ENCODE data around the gene MYH9. TPM values are rescaled to one million over a fixed set of nuclear protein-coding genes. Genes with fewer than 3 reads are reported as not detected.

Gene MYH9
- total RNA-seq, 1 experiment from 2014 or later = 653 TPM

- H3K4me3 Mint-ChIP-seq (ENCODE audit: unreplicated experiment) = no peak overlapping the region
- no peaks in the 10 kb centered on the region for H3K27me3 Mint-ChIP-seq (ENCODE audit: insufficient read depth, unreplicated experiment)
- TF ChIP-seq CTCF (IDR thresholded peaks at IDR 0.05; ENCODE audit: unreplicated experiment) = no peak
- ChIA-PET CTCF (interaction anchor here (1.3 kb wide), 1 partner anchor 41 kb away, joined by 3 read pairs; no protein-coding TSS in a partner anchor), POLR2A (interaction anchor here (1.1 to 1.9 kb wide), 2 partner anchors 10 to 11 kb away, joined by 3 to 5 read pairs; no protein-coding TSS in a partner anchor)
- H3K9me3 Mint-ChIP-seq (ENCODE audit: unreplicated experiment) = no peaks in the 10 kb centered on the region
- intact Hi-C loops (cut with micrococcal nuclease) = no loop called here
- BruUV-seq (replicated peaks) = no TSS peak
- H3K4me1 Mint-ChIP-seq (ENCODE audit: insufficient read depth, unreplicated experiment) = peaks cover 16% of the 10 kb centered on the region
- no peak overlapping the region for H3K27ac Mint-ChIP-seq (ENCODE audit: low read depth, unreplicated experiment)
- no peak for DNase-seq (ENCODE audit: unreplicated experiment)
- no peaks in the 10 kb centered on the region for H3K36me3 Mint-ChIP-seq (ENCODE audit: insufficient read depth, unreplicated experiment)
Measured at GRCh38 chr22:36259615-36260300, 128.0 kb downstream of the MYH9 start.

GRCh38 chr22:36258701-36259614 lies 128.8 kb downstream of the MYH9 start:
- H3K36me3 Mint-ChIP-seq (ENCODE audit: insufficient read depth, unreplicated experiment) = no peaks in the 10 kb centered on the region
- DNase-seq (ENCODE audit: unreplicated experiment) = no peak
- intact Hi-C loops (cut with micrococcal nuclease) = no loop called here
- peak overlapping the region; percentile 7 for H3K27ac Mint-ChIP-seq (ENCODE audit: low read depth, unreplicated experiment)
- H3K27me3 Mint-ChIP-seq (ENCODE audit: insufficient read depth, unreplicated experiment) = no peaks in the 10 kb centered on the region
- peaks cover 14% of the 10 kb centered on the region for H3K4me1 Mint-ChIP-seq (ENCODE audit: insufficient read depth, unreplicated experiment)
- CTCF ChIA-PET = interaction anchor here (1.3 kb wide), 1 partner anchor 42 kb away, joined by 3 read pairs; no protein-coding TSS in a partner anchor
- BruUV-seq (replicated peaks) = no TSS peak
- no peaks in the 10 kb centered on the region for H3K9me3 Mint-ChIP-seq (ENCODE audit: unreplicated experiment)
- H3K4me3 Mint-ChIP-seq (ENCODE audit: unreplicated experiment) = no peak overlapping the region
- POLR2A ChIA-PET = interaction anchor here (1.1 kb wide), 1 partner anchor 10 kb away, joined by 3 read pairs; no protein-coding TSS in a partner anchor
- TF ChIP-seq CTCF (IDR thresholded peaks at IDR 0.05; ENCODE audit: unreplicated experiment) = no peak

GRCh38 chr22:36257948-36258670 lies 129.7 kb downstream of the MYH9 start:
- peaks cover 5% of the 10 kb centered on the region for H3K4me1 Mint-ChIP-seq (ENCODE audit: insufficient read depth, unreplicated experiment)
- H3K27me3 Mint-ChIP-seq (ENCODE audit: insufficient read depth, unreplicated experiment) = no peaks in the 10 kb centered on the region
- H3K27ac Mint-ChIP-seq (ENCODE audit: low read depth, unreplicated experiment) = peak overlapping the region; percentile 7
- no peak for DNase-seq (ENCODE audit: unreplicated experiment)
- H3K9me3 Mint-ChIP-seq (ENCODE audit: unreplicated experiment) = no peaks in the 10 kb centered on the region
- no peaks in the 10 kb centered on the region for H3K36me3 Mint-ChIP-seq (ENCODE audit: insufficient read depth, unreplicated experiment)
- CTCF ChIA-PET = interaction anchor here (0.7 kb wide), 1 partner anchor 43 kb away, joined by 3 read pairs; no protein-coding TSS in a partner anchor
- BruUV-seq (replicated peaks) = no TSS peak
- no peak for TF ChIP-seq CTCF (IDR thresholded peaks at IDR 0.05; ENCODE audit: unreplicated experiment)
- H3K4me3 Mint-ChIP-seq (ENCODE audit: unreplicated experiment) = no peak overlapping the region
- intact Hi-C loops (cut with micrococcal nuclease) = no loop called here
- POLR2A ChIA-PET = no interaction called here

All from MCF 10A (cell line).